Measurements from ENCODE around the gene KRTAP5-6. TPM values are rescaled to one million over a fixed set of nuclear protein-coding genes. Genes with fewer than 3 reads are reported as not detected.
"Not testable (repeated sequence)": the region's sequence is repeated elsewhere in the genome, so short reads cannot be mapped to it uniquely, and the experiment has no call there.

KRTAP5-6 gene
- total RNA-seq, 1 donor, result not detected

GRCh38 chr11:1679881-1680280 is 17.1 kb upstream of the KRTAP5-6 start:
- TF ChIP-seq CTCF (IDR thresholded peaks at IDR 0.05; ENCODE audit: insufficient read depth, low read length), result no peak
- H3K4me3 ChIP-seq (ENCODE audit: low read depth, low read length), result no peak overlapping the region
- no peak for DNase-seq (ENCODE audit: low read depth)

- no peak for TF ChIP-seq CTCF (IDR thresholded peaks at IDR 0.05; ENCODE audit: insufficient read depth, low read length)
- no peak overlapping the region for H3K4me3 ChIP-seq (ENCODE audit: low read depth, low read length)
- DNase-seq (ENCODE audit: low read depth), result no peak
Observed at GRCh38 chr11:1682225-1682905, 14.6 kb upstream of the KRTAP5-6 start.

- not testable (repeated sequence) for DNase-seq (ENCODE audit: low read depth); H3K4me3 ChIP-seq (ENCODE audit: low read depth, low read length)
Observed at GRCh38 chr11:1683216-1683615, 13.8 kb upstream of the KRTAP5-6 start.

GRCh38 chr11:1683904-1684572 is 13.0 kb upstream of the KRTAP5-6 start:
- DNase-seq (ENCODE audit: low read depth); H3K4me3 ChIP-seq (ENCODE audit: low read depth, low read length): not testable (repeated sequence)

- H3K4me3 ChIP-seq (ENCODE audit: low read depth, low read length); DNase-seq (ENCODE audit: low read depth): not testable (repeated sequence)
Observed at GRCh38 chr11:1684886-1685874, 11.8 kb upstream of the KRTAP5-6 start.

GRCh38 chr11:1686220-1686619 is 10.8 kb upstream of the KRTAP5-6 start:
- not testable (repeated sequence) for DNase-seq (ENCODE audit: low read depth); H3K4me3 ChIP-seq (ENCODE audit: low read depth, low read length)

- DNase-seq (ENCODE audit: low read depth); H3K4me3 ChIP-seq (ENCODE audit: low read depth, low read length): not testable (repeated sequence)
Observed at GRCh38 chr11:1688336-1688947, 8.6 kb upstream of the KRTAP5-6 start.

GRCh38 chr11:1689250-1690166 is 7.5 kb upstream of the KRTAP5-6 start:
- not testable (repeated sequence) for DNase-seq (ENCODE audit: low read depth); H3K4me3 ChIP-seq (ENCODE audit: low read depth, low read length)

- no peak for DNase-seq (ENCODE audit: low read depth)
- H3K4me3 ChIP-seq (ENCODE audit: low read depth, low read length), result no peak overlapping the region
- TF ChIP-seq CTCF (IDR thresholded peaks at IDR 0.05; ENCODE audit: insufficient read depth, low read length), result no peak
Observed at GRCh38 chr11:1690167-1691025, 6.6 kb upstream of the KRTAP5-6 start.

All from fibroblast of the aortic adventitia (primary cell).